HEK293T (cell line): ENCODE measurements around the gene PROX2.

Source experiments
- CTCF ChIA-PET: fragments of 350-600 bp; formaldehyde crosslinking; extraction: SDS; loops from one replicate; lab custom pipeline; 2021; ENCODE audit warnings: antibody characterized with exemption, inconsistent platforms; lab: Yijun Ruan, JAX
- POLR2A ChIA-PET: fragments of 350-600 bp; formaldehyde crosslinking; extraction: SDS; loops from one replicate; lab custom pipeline; 2020; ENCODE audit warnings: antibody characterized with exemption, inconsistent platforms; lab: Yijun Ruan, JAX
- DNase-seq: peaks from one replicate; pipeline ENCODE4 v3.0.0; 2012; ENCODE audit warnings: mixed read lengths; ENCODE audit errors: extremely low spot score
- ARNT ChIP-seq: fragments of 450-650 bp; IDR thresholded peaks from 2 replicates; pipeline ENCODE4 v1.6.1; 2017; ENCODE audit warnings: mild to moderate bottlenecking
- BHLHE40 ChIP-seq: fragments of 450-650 bp; IDR thresholded peaks from 2 replicates; pipeline ENCODE4 v1.6.1; 2016; ENCODE audit warnings: mild to moderate bottlenecking, moderate library complexity, borderline replicate concordance
- CTBP1 ChIP-seq: fragments of 450-650 bp; IDR thresholded peaks from 2 replicates; pipeline ENCODE4 v1.6.1; 2016; ENCODE audit warnings: borderline replicate concordance
- ELF4 ChIP-seq: fragments of 450-650 bp; IDR thresholded peaks from 2 replicates; pipeline ENCODE4 v1.6.1; 2017; ENCODE audit warnings: antibody characterized with exemption
- FOXA1 ChIP-seq: fragments of 450-650 bp; IDR thresholded peaks from 2 replicates; pipeline ENCODE4 v1.6.1; 2016; ENCODE audit warnings: mild to moderate bottlenecking
- FOXK2 ChIP-seq: fragments of 450-650 bp; IDR thresholded peaks from 2 replicates; pipeline ENCODE4 v1.6.1; 2016; ENCODE audit warnings: mild to moderate bottlenecking
- FOXM1 ChIP-seq: fragments of 450-650 bp; IDR thresholded peaks from 2 replicates; pipeline ENCODE4 v1.6.1; 2017; ENCODE audit warnings: mild to moderate bottlenecking, borderline replicate concordance
- HDGF ChIP-seq: fragments of 450-650 bp; IDR thresholded peaks from 2 replicates; pipeline ENCODE4 v1.6.1; 2017; ENCODE audit warnings: antibody characterized with exemption, borderline replicate concordance
- L3MBTL2 ChIP-seq: fragments of 450-650 bp; conservative IDR thresholded peaks from 2 replicates; pipeline ENCODE4 v1.6.1; 2016; ENCODE audit warnings: mild to moderate bottlenecking
- LEF1 ChIP-seq: fragments of 450-650 bp; IDR thresholded peaks from 2 replicates; pipeline ENCODE4 v1.6.1; 2017; ENCODE audit warnings: mild to moderate bottlenecking, borderline replicate concordance
- NFRKB ChIP-seq: fragments of 450-650 bp; IDR thresholded peaks from 2 replicates; pipeline ENCODE4 v1.6.1; 2016; ENCODE audit warnings: mild to moderate bottlenecking, moderate library complexity
- SP1 ChIP-seq: fragments of 450-650 bp; IDR thresholded peaks from 2 replicates; pipeline ENCODE4 v1.6.1; 2017
- SUZ12 ChIP-seq: fragments of 450-650 bp; IDR thresholded peaks from 2 replicates; pipeline ENCODE4 v1.6.1; 2016; ENCODE audit warnings: mild to moderate bottlenecking
- TARDBP ChIP-seq: fragments of 450-650 bp; IDR thresholded peaks from 2 replicates; pipeline ENCODE4 v1.6.1; 2016
- ZNF384 ChIP-seq: fragments of 450-650 bp; IDR thresholded peaks from 2 replicates; pipeline ENCODE4 v1.6.1; 2016
- TF ChIP-seq, protein P1 (sequence below): fragments of 450-650 bp; IDR thresholded peaks from 2 replicates; pipeline ENCODE4 v1.6.1; 2016

PROX2 gene

GRCh38 chr14:74863274-74863673 lies 12.7 kb downstream of the PROX2 start:
- no peak for TF ChIP-seq ARNT
- no peak for TF ChIP-seq HDGF
- no peak for TF ChIP-seq CTBP1
- no peak for TF ChIP-seq LEF1
- TF ChIP-seq NFRKB: no peak
- TF ChIP-seq TARDBP: no peak
- no peak for TF ChIP-seq SP1
- TF ChIP-seq FOXM1: no peak
- no peak for DNase-seq
- CTCF ChIA-PET: interaction anchor here (0.6 to 6.0 kb wide), 2 partner anchors 42 to 381 kb away, joined by 3 to 61 read pairs; no protein-coding TSS in a partner anchor
- POLR2A ChIA-PET: interaction anchor here (1.0 to 5.6 kb wide), 2 partner anchors 19 to 44 kb away, joined by 3 to 35 read pairs; partner anchors contain the start of gene DLST

DNA sequence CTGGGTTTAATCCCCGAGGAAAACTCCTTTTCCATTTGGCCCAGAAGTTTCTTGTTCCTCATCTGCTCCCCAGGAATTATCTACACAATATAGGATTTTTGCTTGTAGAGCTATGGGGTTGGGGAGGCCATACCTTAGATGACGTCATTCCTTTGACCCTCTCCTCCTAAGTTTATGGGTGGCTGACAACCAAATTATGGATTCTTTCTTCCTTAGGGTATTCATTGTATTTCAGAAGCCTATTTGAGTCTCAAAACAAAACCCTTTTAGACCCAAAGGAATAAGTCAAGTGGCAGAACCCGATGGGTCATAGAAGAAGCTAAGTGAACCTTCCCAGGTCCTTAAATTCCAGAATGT lies 14.2 kb downstream of the PROX2 start:
- CTCF ChIA-PET: interaction anchor here (0.7 to 6.0 kb wide), 17 partner anchors 10 to 394 kb away, joined by 3 to 61 read pairs (median 5); partner anchors contain the start of genes DLST, PGF, PROX2 and RPS6KL1

GRCh38 chr14:74860899-74861733 lies 14.8 kb downstream of the PROX2 start:
- POLR2A ChIA-PET: interaction anchor here (0.6 to 5.6 kb wide), 4 partner anchors 17 to 44 kb away, joined by 3 to 35 read pairs (median 5); partner anchors contain the start of gene DLST
- peak; percentile 87 for DNase-seq
- TF ChIP-seq FOXK2 (no peak), L3MBTL2 (no peak), SUZ12 (no peak), FOXA1 (no peak), CTBP1 (no peak), ELF4 (no peak), BHLHE40 (no peak), ARNT (no peak), FOXM1 (no peak), HDGF (no peak)
- CTCF ChIA-PET: interaction anchor here (0.6 to 6.0 kb wide), 32 partner anchors 9 to 918 kb away, joined by 3 to 61 read pairs (median 4); partner anchors contain the start of genes DLST, PGF, PROX2 and RPS6KL1

More for the DNA sequence above, 14.2 kb downstream of the PROX2 start:
- TF ChIP-seq NFRKB: no peak
- POLR2A ChIA-PET: interaction anchor here (1.0 to 5.6 kb wide), 3 partner anchors 20 to 44 kb away, joined by 3 to 35 read pairs (median 5); partner anchors contain the start of gene DLST
- DNase-seq: no peak

DNA sequence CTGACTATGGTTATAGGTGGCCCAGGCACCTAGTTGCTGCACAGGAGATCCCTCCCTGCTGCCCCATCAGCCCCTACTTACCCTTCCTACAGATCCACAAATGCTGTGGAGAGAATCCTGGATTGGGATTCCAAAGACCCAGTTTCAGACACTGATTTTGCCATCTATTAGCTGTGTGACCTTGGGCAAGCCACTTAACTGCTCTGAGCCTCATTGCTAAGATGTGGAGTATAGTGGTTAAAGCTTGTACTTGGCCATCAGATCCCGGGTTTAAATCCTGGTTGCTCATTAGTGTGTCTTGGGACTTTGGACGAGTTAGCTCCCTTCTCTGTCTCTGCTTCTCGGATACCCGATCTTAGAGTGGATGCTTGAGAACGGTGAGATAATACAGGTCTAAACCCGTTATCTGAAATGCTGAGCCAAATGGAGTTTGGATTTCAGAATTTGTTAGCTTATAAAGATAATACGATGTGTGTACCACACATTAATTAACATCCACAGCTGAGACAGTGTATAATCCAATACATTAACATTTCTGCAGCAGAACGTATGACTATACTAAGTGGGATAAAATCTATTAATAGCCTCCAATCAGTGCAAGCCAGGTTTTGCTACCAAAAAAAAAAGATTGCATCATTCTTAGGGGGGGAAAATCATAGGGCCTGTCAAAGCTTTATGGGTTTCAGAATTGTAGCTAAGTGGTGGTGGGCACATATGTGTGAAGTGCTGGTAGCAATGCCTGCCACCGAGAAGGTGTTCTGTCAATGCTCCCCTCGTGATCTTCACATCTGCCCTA lies 16.0 kb downstream of the PROX2 start:
- DNase-seq: no peak
- TF ChIP-seq L3MBTL2: no peak
- no peak for TF ChIP-seq ELF4
- TF ChIP-seq TARDBP: no peak
- TF ChIP-seq FOXK2: no peak
- TF ChIP-seq HDGF: no peak
- TF ChIP-seq SUZ12: no peak
- TF ChIP-seq, protein P1, sequence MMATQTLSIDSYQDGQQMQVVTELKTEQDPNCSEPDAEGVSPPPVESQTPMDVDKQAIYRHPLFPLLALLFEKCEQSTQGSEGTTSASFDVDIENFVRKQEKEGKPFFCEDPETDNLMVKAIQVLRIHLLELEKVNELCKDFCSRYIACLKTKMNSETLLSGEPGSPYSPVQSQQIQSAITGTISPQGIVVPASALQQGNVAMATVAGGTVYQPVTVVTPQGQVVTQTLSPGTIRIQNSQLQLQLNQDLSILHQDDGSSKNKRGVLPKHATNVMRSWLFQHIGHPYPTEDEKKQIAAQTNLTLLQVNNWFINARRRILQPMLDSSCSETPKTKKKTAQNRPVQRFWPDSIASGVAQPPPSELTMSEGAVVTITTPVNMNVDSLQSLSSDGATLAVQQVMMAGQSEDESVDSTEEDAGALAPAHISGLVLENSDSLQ: no peak
- TF ChIP-seq FOXA1: no peak
- TF ChIP-seq ZNF384: no peak
- no peak for TF ChIP-seq FOXM1
- TF ChIP-seq SP1: no peak
- ChIA-PET CTCF (interaction anchor here (0.7 to 6.0 kb wide), 13 partner anchors 11 to 244 kb away, joined by 3 to 61 read pairs (median 9); partner anchors contain the start of genes DLST, PROX2 and RPS6KL1), POLR2A (interaction anchor here (5.6 kb wide), 1 partner anchor 22 kb away, joined by 35 read pairs; the partner anchor contains the start of gene DLST)

DNA sequence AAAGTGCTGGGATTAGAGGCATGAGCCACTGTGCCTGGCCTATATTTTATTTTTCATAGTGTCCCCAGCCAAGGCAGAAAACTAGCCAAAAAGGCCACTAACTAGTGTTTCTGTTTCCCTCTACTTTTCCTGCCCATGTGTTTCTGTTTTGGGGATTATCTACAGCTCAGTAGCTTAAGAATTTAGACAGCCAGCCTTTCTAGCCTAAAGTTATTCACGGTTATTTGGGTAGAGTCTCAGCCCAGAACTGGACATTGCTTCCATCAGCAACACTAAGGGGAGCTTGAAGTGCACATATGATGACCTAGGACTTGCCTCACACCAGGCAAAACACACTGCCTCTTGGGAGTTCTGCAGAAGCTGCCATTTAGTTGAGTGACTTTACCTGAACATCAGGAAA lies 17.9 kb downstream of the PROX2 start:
- no peak for DNase-seq
- ChIA-PET POLR2A (no interaction called here), CTCF (interaction anchor here (0.8 kb wide), 1 partner anchor 47 kb away, joined by 3 read pairs; no protein-coding TSS in a partner anchor)
- TF ChIP-seq LEF1 (no peak), SP1 (no peak), FOXA1 (no peak), ZNF384 (no peak), HDGF (no peak), TARDBP (no peak), BHLHE40 (no peak), CTBP1 (no peak), SUZ12 (no peak), ELF4 (no peak), FOXM1 (no peak), NFRKB (no peak), FOXK2 (no peak), ARNT (no peak), L3MBTL2 (no peak)
- TF ChIP-seq, protein P1: no peak

GRCh38 chr14:74856366-74856765 lies 19.6 kb downstream of the PROX2 start:
- POLR2A ChIA-PET: interaction anchor here (1.6 kb wide), 1 partner anchor 25 kb away, joined by 5 read pairs; the partner anchor contains the start of gene DLST
- no peak for DNase-seq
- CTCF ChIA-PET: interaction anchor here (1.6 to 1.9 kb wide), 2 partner anchors 25 to 49 kb away, joined by 3 to 6 read pairs; no protein-coding TSS in a partner anchor
- TF ChIP-seq L3MBTL2 (no peak), SUZ12 (no peak), TARDBP (no peak), NFRKB (no peak), ZNF384 (no peak), ELF4 (no peak), BHLHE40 (no peak), SP1 (no peak), CTBP1 (no peak), HDGF (no peak), FOXM1 (no peak), FOXK2 (no peak), ARNT (no peak), FOXA1 (no peak), LEF1 (no peak)
- TF ChIP-seq, protein P1: no peak
